DMS153 (cell line): ENCODE results near the gene PCGF3.
"Not testable (repeated sequence)": the region's sequence is repeated elsewhere in the genome, so short reads cannot be mapped to it uniquely, and the experiment has no call there.

Experiments
- DNase-seq: peaks from one replicate; lab custom pipeline; 2025; lab: John Stamatoyannopoulos, UW

PCGF3 gene

GRCh38 chr4:704198-704891 lies 1.3 kb upstream of the PCGF3 start:
- no peak for DNase-seq

GRCh38 chr4:704971-705277 lies 708 bp upstream of the PCGF3 start:
- no peak for DNase-seq

- not testable (repeated sequence) for DNase-seq
Measured at GRCh38 chr4:706083-706633, 526 bp downstream of the PCGF3 start.

- no peak for DNase-seq
Measured at GRCh38 chr4:706834-707598, 1.4 kb downstream of the PCGF3 start.

- no peak for DNase-seq
Measured at GRCh38 chr4:707929-708630, 2.4 kb downstream of the PCGF3 start.

- DNase-seq, result no peak
Measured at GRCh38 chr4:708631-708933, 3.0 kb downstream of the PCGF3 start.

GRCh38 chr4:709348-709747 lies 3.7 kb downstream of the PCGF3 start:
- DNase-seq, result no peak

GRCh38 chr4:710116-710515 lies 4.5 kb downstream of the PCGF3 start:
- DNase-seq, result no peak

GRCh38 chr4:710916-711315 lies 5.3 kb downstream of the PCGF3 start:
- no peak for DNase-seq

GRCh38 chr4:712093-712492 lies 6.5 kb downstream of the PCGF3 start:
- no peak for DNase-seq

- no peak for DNase-seq
Measured at GRCh38 chr4:712916-713632, 7.4 kb downstream of the PCGF3 start.

- no peak for DNase-seq
Measured at GRCh38 chr4:714087-714486, 8.5 kb downstream of the PCGF3 start.

- no peak for DNase-seq
Measured at GRCh38 chr4:717601-718320, 12.1 kb downstream of the PCGF3 start.

GRCh38 chr4:718460-718859 lies 12.8 kb downstream of the PCGF3 start:
- DNase-seq, result no peak

- DNase-seq, result no peak
Measured at GRCh38 chr4:720111-720860, 14.7 kb downstream of the PCGF3 start.

- DNase-seq, result no peak
Measured at GRCh38 chr4:721261-722168, 15.9 kb downstream of the PCGF3 start.

- DNase-seq, result no peak
Measured at GRCh38 chr4:722169-722725, 16.6 kb downstream of the PCGF3 start.

- no peak for DNase-seq
Measured at GRCh38 chr4:722851-723360, 17.3 kb downstream of the PCGF3 start.

GRCh38 chr4:723751-724530 lies 18.3 kb downstream of the PCGF3 start:
- DNase-seq, result no peak
